Activated naive CD4-positive, alpha-beta T cell treated with anti-CD3 and anti-CD28 coated beads, Interleukin-2, amount 10 ng/mL, durations not matched to agents 7 days and 5 days (primary cell): ENCODE data around the gene CIB4.

Experiments used
- CTCF ChIA-PET: fragments of 350-600 bp; sonication (Branson Sonifier 250); formaldehyde crosslinking; loops from one replicate; lab custom pipeline; 2021; ENCODE audit warnings: antibody characterized with exemption; lab: Charles Lee
- DNase-seq: peaks from one replicate; pipeline ENCODE4 v3.0.0-alpha.2; 2020
- H3K27ac Mint-ChIP-seq: one replicate; pipeline ENCODE4 v1.8.0; 2021; ENCODE audit warnings: mild to moderate bottlenecking, moderate library complexity, mixed read lengths
- H3K27me3 Mint-ChIP-seq: one replicate; pipeline ENCODE4 v1.8.0; 2021; ENCODE audit warnings: mild to moderate bottlenecking, mixed read lengths
- H3K36me3 Mint-ChIP-seq: one replicate; pipeline ENCODE4 v1.8.0; 2021; ENCODE audit warnings: mixed read lengths
- H3K4me1 Mint-ChIP-seq: one replicate; pipeline ENCODE4 v1.8.0; 2021; ENCODE audit warnings: mixed read lengths
- H3K4me3 Mint-ChIP-seq: one replicate; pipeline ENCODE4 v1.8.0; 2021; ENCODE audit warnings: mild to moderate bottlenecking, moderate library complexity, mixed read lengths
- H3K9me3 Mint-ChIP-seq: one replicate; pipeline ENCODE4 v1.8.0; 2021; ENCODE audit warnings: mixed read lengths

Gene CIB4

DNA sequence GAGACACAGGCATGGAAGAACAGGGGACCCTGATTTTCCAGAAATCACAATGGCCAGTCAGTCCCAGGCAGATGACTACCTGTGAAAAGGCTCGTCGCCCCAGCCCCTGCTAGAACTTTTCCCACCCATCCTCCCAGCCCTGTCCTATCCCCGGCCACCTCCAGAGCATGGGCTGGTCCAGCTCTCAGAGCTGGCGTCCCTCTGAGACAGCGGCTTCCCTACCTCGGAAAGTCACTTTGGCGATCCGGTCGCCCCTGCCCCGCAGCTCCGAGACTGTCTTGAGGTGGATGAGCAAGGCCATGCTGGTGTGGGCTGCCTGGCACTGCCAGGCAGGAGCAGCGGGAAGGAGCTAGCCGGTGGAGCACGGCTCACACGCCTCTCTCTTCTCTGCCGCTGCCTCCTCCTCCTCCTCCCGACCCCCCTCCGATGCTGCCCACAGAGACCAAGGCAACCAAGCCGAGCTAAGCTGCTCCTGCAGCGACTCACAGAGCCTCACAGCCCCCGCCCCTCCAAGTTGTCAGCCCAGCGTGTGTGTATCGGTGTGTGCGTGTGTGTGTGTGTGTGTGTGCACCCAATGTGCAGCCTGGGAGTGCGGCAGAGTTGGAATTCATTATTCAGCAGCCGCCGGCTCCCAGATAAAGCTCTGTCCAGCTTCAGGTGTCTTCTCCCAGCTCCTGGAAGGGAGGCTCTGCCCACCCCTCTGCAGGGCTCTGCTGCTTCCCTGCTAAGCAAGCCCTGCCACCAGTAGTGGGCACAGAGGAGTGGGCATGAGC is 82.7 kb downstream of the CIB4 start:
- DNase-seq: no peak
- Mint-ChIP-seq H3K4me1 (peaks cover 16% of the 10 kb centered on the region), H3K9me3 (no peaks in the 10 kb centered on the region), H3K27ac (no peak overlapping the region), H3K4me3 (no peak overlapping the region), H3K27me3 (peaks cover 76% of the 10 kb centered on the region), H3K36me3 (no peaks in the 10 kb centered on the region)
- CTCF ChIA-PET: interaction anchor here (0.9 kb wide), 1 partner anchor 48 kb away, joined by 3 read pairs; no protein-coding TSS in a partner anchor

DNA sequence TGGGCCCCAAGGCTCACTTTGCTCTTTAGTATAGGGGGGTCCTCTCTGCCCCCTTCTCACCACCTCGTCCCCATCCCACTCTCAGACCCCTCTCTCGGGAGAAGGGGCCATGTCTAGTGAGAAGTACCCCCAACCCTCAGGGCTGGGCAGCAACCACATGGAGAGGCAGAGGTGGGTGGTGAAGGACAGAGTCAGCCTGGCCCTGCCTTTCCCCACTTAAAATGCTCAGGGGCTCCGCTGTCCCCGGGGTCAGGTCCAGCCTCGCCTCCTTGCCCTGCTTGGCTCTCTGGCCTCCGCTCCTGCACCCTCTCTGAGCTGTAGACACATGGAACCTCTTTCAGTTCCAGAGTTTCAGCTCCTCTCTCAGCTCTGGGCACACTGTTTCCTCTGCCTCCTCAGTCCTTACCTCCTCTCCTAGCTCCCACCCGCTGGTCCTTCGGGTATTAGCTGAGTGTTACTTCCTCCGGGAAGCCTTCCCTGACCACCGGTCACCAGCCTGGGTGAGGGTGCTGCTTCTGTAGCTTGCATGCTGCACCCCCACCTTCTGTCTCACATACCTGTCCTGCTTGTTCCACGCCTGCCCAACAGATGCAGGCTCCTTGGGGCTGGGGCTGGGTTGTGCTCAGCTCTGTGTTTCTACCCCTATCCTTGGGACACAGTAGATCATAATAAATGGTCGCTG is 83.8 kb downstream of the CIB4 start:
- peaks cover 8% of the 10 kb centered on the region for H3K4me1 Mint-ChIP-seq
- no peak for DNase-seq
- H3K36me3 Mint-ChIP-seq: no peaks in the 10 kb centered on the region
- no peak overlapping the region for H3K27ac Mint-ChIP-seq
- CTCF ChIA-PET: interaction anchor here (0.9 to 1.2 kb wide), 2 partner anchors 20 to 49 kb away, joined by 3 to 6 read pairs; no protein-coding TSS in a partner anchor
- H3K9me3 Mint-ChIP-seq: no peaks in the 10 kb centered on the region
- peaks cover 70% of the 10 kb centered on the region for H3K27me3 Mint-ChIP-seq
- H3K4me3 Mint-ChIP-seq: no peak overlapping the region

DNA sequence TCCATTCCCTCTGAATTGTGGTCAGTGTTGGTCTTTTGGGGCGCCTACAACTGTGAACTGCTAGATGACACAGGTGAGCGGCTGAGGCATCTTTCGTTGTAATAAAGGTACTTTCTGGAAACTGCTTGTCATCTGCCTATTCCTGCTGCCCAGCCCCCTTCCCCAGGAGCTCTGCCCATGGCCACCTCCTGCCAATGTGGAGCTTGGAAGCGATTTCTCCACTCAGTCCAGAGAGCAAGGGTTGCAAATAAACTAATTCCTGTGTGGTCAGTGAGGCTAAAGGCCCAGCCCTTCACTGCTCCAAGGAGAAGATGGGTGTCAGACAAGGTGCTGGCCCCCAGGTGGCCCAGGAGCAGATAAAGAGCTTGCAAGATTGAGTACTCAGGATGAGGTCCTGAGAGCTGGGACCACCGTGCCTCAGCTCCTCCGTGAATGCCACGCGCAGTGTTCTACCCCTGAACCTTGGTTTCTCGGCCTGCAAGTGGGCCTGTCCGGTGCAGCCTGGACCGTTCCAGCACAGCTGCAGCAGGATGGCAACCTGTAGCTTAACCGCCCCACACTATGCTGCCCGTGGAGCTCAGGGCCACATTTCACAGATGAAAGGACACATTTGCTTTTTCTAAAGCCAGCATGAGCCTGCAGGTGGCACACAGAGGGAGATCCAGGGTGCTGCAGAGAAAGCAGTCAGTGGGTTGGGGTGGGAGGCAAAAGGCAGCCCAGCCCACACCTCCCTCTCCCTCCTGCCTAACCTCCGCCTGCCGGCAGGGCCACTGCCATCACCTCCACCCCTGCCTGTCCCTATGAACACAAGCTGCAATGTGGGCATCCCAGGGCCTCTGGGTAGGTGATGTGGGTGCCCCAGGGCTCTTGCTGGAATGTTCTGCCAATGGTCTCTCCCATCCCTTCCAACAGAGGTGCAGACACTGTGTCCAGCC is 84.6 kb downstream of the CIB4 start:
- Mint-ChIP-seq H3K27ac (no peak overlapping the region), H3K4me3 (no peak overlapping the region), H3K9me3 (no peaks in the 10 kb centered on the region), H3K36me3 (no peaks in the 10 kb centered on the region), H3K4me1 (peaks cover 2% of the 10 kb centered on the region), H3K27me3 (peaks cover 66% of the 10 kb centered on the region)
- CTCF ChIA-PET: interaction anchor here (1.2 kb wide), 1 partner anchor 21 kb away, joined by 6 read pairs; no protein-coding TSS in a partner anchor
- DNase-seq: no peak

DNA sequence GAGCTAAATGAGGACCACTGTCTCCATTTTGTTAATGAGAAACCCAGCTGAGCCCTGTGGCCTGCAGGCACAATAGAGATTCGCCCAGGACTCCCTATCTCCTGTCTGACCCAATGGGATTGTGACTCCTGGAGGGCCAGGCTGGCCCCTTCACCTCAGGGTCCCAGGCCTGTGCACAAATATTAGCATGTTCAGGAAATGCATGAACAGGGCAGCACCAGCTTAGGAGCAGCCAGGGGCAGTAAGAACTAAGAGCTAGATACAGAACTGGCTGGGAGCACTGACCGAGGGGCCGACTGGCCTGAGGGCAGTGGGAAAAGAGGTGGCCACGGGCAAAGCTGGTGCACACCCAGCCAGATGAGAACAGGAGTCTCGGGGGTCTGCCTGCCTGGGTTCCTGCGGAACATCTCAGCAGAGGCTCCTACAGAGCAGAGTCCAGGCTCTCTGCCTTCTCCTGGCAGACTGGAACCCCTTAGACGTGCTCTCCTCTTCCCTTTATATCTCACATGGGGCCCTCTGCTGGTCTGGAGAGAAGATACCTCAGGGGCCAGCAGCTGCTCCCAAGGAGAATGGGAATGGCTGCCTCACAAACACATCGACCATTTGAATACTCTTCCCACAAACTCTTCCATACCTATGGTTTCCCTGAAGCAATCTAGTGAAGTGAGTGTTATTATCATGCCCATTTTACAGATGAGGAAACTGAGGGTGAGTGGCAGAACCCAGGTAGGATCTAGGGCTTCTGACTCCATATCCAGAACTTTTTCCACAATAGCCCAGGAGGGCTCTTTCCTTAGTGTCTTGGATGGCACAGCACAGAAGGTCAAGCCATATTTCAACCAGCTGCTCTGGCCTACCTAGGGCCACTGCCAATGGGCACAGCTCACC is 85.7 kb downstream of the CIB4 start:
- H3K9me3 Mint-ChIP-seq: no peaks in the 10 kb centered on the region
- no peak for DNase-seq
- peaks cover 66% of the 10 kb centered on the region for H3K27me3 Mint-ChIP-seq
- H3K4me1 Mint-ChIP-seq: no peaks in the 10 kb centered on the region
- H3K4me3 Mint-ChIP-seq: no peak overlapping the region
- no peak overlapping the region for H3K27ac Mint-ChIP-seq
- CTCF ChIA-PET: interaction anchor here (0.5 kb wide), 1 partner anchor 89 kb away, joined by 3 read pairs; no protein-coding TSS in a partner anchor
- no peaks in the 10 kb centered on the region for H3K36me3 Mint-ChIP-seq

DNA sequence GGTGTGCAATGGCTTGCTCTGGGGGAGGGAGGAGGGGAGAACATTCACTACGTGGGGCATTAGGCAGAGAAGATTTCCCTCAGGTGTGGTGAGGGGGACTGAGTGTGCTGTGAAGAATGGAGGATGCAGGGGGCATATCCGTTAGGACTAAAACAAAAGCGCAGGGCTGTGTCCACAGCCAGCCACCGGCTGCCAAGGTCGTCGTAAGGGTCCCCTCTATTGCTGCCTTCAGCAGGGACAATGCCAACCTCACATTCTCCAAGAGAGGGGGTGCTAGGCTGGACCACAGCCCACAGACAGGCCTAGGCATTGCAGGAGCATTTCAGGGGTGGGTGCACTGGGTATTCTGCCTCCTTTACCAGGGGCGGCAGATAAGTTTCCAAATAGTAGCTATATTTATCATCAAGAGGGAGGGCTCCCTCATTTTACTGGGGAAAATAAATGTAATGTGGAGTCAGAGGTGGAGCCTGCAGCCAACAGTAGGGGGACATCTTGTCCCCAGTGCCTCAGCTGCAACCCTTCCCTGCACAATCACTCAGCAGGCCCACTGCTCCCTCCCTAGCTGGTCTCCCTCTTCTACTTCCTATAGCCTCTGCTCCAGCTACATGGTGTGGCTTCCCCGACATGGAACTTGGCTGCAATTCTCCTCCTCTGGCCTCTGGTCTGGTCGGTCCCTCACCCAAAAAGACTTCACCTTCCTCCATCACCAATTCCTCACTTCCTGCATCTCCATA is 88.4 kb downstream of the CIB4 start:
- Mint-ChIP-seq H3K4me3 (no peak overlapping the region), H3K36me3 (no peaks in the 10 kb centered on the region), H3K9me3 (no peaks in the 10 kb centered on the region), H3K4me1 (no peaks in the 10 kb centered on the region), H3K27me3 (peaks cover 48% of the 10 kb centered on the region), H3K27ac (no peak overlapping the region)
- CTCF ChIA-PET: no interaction called here
- DNase-seq: no peak

DNA sequence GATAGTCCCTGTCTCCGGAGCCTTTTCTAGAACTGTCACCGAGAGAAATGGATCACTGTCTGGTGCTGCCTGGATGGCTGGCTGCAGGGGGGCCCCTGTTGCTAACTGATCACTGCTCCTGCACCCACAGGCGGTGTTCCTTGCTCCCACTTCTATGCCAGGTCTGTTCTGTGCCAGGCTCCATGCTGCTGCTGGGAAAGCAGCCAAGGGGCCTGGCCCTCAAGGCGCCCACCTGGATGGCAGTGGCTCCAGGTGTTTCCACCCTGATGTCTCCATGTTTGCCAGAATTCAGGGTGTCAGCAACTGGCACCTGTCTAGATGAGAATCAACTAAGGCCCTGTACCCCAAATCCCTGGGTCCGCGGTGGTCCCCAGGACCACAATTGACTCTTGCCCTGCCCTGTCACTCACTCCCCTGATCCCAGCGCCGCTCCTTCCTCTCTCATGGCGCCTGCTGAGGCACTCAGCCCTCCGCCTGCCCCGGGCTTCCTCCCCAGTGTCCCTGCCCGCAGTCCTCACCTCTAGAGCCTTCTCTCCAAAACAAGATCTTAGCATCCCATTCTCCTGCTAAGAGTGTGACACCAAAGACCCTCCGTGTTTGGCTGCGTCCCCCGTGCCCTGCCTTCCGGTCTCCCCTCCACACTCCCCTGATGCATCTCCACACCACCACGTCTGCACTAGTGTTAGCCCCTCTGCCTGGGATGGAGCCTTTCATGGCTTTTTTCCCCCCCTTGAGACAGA is 90.7 kb downstream of the CIB4 start:
- Mint-ChIP-seq H3K9me3 (no peaks in the 10 kb centered on the region), H3K36me3 (no peaks in the 10 kb centered on the region), H3K27ac (no peak overlapping the region), H3K4me1 (no peaks in the 10 kb centered on the region), H3K4me3 (no peak overlapping the region), H3K27me3 (peaks cover 33% of the 10 kb centered on the region)
- CTCF ChIA-PET: interaction anchor here (1.2 kb wide), 1 partner anchor 28 kb away, joined by 3 read pairs; no protein-coding TSS in a partner anchor
- DNase-seq: no peak

DNA sequence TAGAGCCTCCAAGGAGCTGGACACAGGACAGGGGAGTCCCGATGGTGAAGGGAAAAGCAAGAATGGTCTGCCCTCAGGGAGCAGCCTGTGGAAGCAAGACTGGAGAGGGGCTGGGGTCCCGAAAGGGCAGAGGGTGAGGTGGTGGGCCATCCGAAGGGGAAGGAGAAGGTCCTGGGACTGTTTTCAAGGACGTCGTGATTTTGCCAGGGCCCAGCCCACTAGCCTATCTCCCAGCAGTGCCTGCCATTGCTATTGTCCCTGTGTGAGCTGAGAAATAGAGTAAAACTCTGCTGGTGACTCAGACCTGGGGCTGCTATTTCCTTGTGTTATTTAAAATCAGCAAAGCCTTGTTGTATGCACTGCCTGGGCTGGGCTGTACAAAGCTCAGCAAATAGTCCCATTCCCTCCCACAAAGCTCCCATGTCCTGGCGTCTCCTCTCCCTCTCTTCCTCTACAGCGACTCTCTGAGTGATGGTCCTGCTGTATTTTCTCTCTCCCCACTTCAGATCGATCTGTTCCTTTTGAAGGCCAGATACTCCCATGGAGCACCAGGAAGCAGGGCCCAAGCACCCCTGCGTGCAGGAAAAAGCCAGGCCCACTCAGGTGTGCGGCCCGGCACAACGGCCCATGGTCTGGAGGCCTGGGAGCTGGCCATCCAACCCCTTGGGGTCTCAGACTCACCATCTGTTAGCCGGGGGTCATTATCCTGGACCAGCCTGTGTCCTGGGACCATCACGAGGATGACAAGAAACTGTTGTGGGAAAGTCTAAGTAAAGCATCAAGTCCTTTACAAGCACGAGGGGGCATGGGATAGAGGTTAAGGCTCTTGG is 98.3 kb downstream of the CIB4 start:
- Mint-ChIP-seq H3K9me3 (no peaks in the 10 kb centered on the region), H3K36me3 (no peaks in the 10 kb centered on the region), H3K27me3 (peaks cover 15% of the 10 kb centered on the region), H3K27ac (no peak overlapping the region), H3K4me1 (no peaks in the 10 kb centered on the region), H3K4me3 (no peak overlapping the region)
- no peak for DNase-seq
- CTCF ChIA-PET: interaction anchor here (1.2 kb wide), 1 partner anchor 33 kb away, joined by 3 read pairs; no protein-coding TSS in a partner anchor

DNA sequence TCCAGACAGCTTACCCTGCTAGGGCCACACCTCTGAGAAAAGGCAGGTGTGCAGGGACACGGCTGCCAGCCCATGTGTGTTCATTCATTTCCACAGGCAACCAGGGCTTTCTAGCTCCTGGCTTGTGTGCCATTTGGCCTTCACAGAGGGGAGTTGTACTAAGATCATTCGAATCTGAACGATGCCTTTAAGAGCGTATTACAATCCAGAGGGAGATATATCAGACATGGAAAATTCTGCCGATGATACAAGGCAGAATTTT is 99.0 kb downstream of the CIB4 start:
- Mint-ChIP-seq H3K27ac (no peak overlapping the region), H3K4me3 (no peak overlapping the region), H3K27me3 (peaks cover 9% of the 10 kb centered on the region), H3K9me3 (no peaks in the 10 kb centered on the region), H3K4me1 (no peaks in the 10 kb centered on the region), H3K36me3 (no peaks in the 10 kb centered on the region)
- CTCF ChIA-PET: interaction anchor here (1.1 to 1.2 kb wide), 2 partner anchors 34 to 35 kb away, joined by 3 to 4 read pairs; no protein-coding TSS in a partner anchor
- no peak for DNase-seq

DNA sequence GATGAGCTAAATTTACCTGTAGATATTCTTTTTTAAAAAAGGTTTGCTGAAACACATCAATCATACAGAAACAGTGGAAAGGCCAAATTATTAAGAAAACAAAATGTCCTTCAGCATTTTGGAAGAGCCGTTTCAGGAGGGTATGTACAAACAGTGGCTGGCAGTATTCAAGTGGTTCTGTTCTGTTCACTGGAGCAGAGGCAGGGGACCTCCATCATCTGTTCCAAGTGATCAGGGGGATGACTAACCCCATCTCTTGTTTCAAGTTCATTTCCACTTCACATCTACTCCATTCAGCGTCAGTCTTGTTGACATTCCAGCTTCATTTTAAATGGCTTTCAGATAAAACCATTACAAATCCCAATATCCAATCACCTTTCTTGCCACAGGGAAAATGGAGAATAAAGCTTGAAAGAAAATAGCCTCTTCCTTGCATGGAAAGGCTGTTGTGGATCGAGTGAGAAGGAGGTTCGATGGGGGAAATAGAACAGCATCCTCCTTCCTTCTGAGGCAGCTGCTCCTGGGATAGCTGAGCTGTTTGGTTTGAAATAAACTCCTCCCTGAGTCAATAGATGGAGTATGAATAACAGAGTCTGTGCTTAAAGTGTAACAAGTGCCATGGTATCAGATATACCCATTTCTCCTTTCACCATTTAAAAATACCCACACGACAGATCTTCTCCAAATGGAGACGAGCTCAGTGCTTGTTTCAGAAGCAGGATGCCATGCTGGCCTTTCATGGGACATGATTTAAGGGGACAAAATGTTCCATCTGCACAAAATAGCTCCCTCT is 99.6 kb downstream of the CIB4 start:
- no peaks in the 10 kb centered on the region for H3K36me3 Mint-ChIP-seq
- no peaks in the 10 kb centered on the region for H3K4me1 Mint-ChIP-seq
- H3K9me3 Mint-ChIP-seq: no peaks in the 10 kb centered on the region
- no peak overlapping the region for H3K27ac Mint-ChIP-seq
- H3K4me3 Mint-ChIP-seq: no peak overlapping the region
- CTCF ChIA-PET: interaction anchor here (1.1 to 1.2 kb wide), 2 partner anchors 34 to 36 kb away, joined by 3 to 4 read pairs; no protein-coding TSS in a partner anchor
- peaks cover 9% of the 10 kb centered on the region for H3K27me3 Mint-ChIP-seq
- no peak for DNase-seq

DNA sequence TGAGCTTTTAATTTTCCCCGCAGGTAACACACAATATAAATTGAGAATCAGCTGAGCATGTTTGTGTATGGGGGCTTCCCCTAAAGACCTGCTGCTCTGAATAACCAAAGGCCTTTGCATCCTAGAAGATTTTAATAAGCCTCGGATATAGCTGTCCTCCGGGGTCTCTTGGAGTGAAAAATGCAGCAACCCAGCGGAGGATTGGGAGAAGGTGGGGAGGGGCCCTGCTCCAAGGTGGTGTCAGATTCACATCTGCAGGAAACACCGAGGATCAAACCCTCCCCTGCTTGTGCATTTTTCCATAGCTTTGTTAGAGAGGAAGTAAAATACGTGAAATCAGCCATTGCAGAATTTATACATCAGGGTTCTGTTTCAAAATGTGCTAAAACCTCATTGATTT is 100.2 kb downstream of the CIB4 start:
- H3K27ac Mint-ChIP-seq: no peak overlapping the region
- H3K36me3 Mint-ChIP-seq: no peaks in the 10 kb centered on the region
- peaks cover 9% of the 10 kb centered on the region for H3K27me3 Mint-ChIP-seq
- H3K4me3 Mint-ChIP-seq: no peak overlapping the region
- DNase-seq: no peak
- CTCF ChIA-PET: interaction anchor here (1.1 kb wide), 1 partner anchor 37 kb away, joined by 4 read pairs; no protein-coding TSS in a partner anchor
- H3K9me3 Mint-ChIP-seq: no peaks in the 10 kb centered on the region
- no peaks in the 10 kb centered on the region for H3K4me1 Mint-ChIP-seq

DNA sequence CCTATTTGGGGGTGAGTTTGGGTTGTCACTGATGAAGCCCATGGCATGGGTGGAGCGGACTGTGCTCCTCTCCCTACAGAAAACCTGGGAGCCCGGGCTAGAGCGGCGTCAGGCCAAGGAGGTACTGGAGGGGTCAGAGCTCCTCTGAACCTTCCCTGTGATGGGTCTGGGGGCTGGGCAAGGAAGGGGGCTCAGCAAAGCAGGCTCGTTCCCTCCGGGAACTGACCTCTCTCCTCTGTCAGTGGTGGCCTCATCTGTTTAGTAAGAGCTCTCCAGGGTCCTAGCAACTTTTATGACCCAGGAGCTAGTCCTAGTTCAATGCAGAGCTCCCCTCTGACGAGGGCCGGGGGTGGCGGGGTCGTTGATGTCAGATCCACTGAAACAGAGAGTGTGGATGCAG is 100.9 kb downstream of the CIB4 start:
- no peak overlapping the region for H3K27ac Mint-ChIP-seq
- CTCF ChIA-PET: no interaction called here
- H3K4me3 Mint-ChIP-seq: no peak overlapping the region
- H3K27me3 Mint-ChIP-seq: peaks cover 9% of the 10 kb centered on the region
- DNase-seq: no peak
- H3K36me3 Mint-ChIP-seq: no peaks in the 10 kb centered on the region
- no peaks in the 10 kb centered on the region for H3K4me1 Mint-ChIP-seq
- H3K9me3 Mint-ChIP-seq: no peaks in the 10 kb centered on the region
